Right atrium auricular region (tissue), 2 donors: ENCODE data around the gene GPR17. TPM values are rescaled to one million over a fixed set of nuclear protein-coding genes. Genes with fewer than 3 reads are reported as not detected.

ENCODE experiments used
- DNase-seq: peaks from one replicate; pipeline ENCODE4 v3.0.0-alpha.2; 2019; ENCODE audit warnings: low spot score
- H3K27ac ChIP-seq, 2 donors: fragments of 200-600 bp; sonication (generic); 1 replicate in 1 of 2; 2 replicates in 1 of 2; pipeline ENCODE4 v1.5.1; 2016 to 2019
- H3K27me3 ChIP-seq, 2 donors: fragments of 200-600 bp; sonication (generic); one replicate each; pipeline versions ENCODE4 v1.5.1 to v1.6.0; 2017 to 2019
- H3K36me3 ChIP-seq: fragments of 200-600 bp; sonication (generic); one replicate; pipeline ENCODE4 v1.5.1; 2016
- H3K4me1 ChIP-seq, 2 donors: fragments of 200-600 bp; sonication (generic); one replicate each; pipeline versions ENCODE4 v1.5.1 to v1.6.0; 2017 to 2019
- H3K4me3 ChIP-seq, 2 donors: fragments of 200-600 bp; sonication (generic); 1 replicate in 1 of 2; 2 replicates in 1 of 2; pipeline ENCODE4 v1.5.1; 2017 to 2019; ENCODE audit warnings: mild to moderate bottlenecking in 1 of 2, moderate library complexity in 1 of 2
- H3K9me3 ChIP-seq, 2 donors: fragments of 200-600 bp; sonication (generic); one replicate each; pipeline ENCODE4 v1.5.1; 2019
- total RNA-seq, 2 donors: library from RNA; depleted of rRNA; stranded (reverse); fragments of >200 nt; gene quantifications; one replicate each; pipeline ENCODE4 v1.1.0, GENCODE V29; 2016
- TF ChIP-seq, protein P1 (sequence below), 2 donors: fragments of 200-600 bp; sonication (generic); IDR thresholded peaks; one replicate each; pipeline ENCODE4 v1.5.1; 2019; ENCODE audit warnings: antibody characterized with exemption in 2 of 2

Gene GPR17
- total RNA-seq, 2 donors from 2014 or later, result 0.24 TPM; not detected in 1

DNA sequence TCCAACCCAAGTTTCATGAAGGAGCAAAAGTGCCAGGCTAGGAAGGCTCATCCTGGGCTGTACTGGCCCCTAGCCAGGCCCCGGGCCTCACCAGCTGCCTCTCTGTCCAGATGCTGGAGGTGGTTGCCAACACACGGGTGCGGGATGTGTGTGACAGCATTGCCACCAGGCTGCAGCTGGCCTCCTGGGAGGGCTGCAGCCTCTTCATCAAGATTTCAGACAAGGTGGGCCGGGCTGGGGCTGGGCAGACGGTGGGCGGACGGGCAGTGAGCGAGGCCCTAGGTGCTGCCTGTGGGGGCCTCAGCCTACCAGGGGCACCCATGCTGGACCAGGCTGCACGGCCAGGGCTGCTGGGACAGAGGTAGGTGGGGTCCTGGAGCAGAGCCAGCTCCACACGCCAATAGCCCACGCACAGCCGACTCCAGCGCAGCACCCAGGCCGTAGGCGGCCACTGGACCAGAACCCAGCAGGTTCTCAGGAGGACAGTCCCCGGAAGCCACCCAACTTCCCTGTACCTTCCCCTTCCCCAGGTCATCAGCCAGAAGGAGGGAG, 11.8 kb upstream of the GPR17 start:
- Histone ChIP-seq H3K4me1 (peaks cover 0 to 89% of the 10 kb centered on the region in 2 donors), H3K9me3 (no peaks in the 10 kb centered on the region), H3K4me3 (no peak overlapping the region), H3K27me3 (no peaks in the 10 kb centered on the region), H3K27ac (peak overlapping the region; percentile 8 to 80), H3K36me3 (peaks cover 15% of the 10 kb centered on the region)
- no peak for DNase-seq
- TF ChIP-seq, protein P1, sequence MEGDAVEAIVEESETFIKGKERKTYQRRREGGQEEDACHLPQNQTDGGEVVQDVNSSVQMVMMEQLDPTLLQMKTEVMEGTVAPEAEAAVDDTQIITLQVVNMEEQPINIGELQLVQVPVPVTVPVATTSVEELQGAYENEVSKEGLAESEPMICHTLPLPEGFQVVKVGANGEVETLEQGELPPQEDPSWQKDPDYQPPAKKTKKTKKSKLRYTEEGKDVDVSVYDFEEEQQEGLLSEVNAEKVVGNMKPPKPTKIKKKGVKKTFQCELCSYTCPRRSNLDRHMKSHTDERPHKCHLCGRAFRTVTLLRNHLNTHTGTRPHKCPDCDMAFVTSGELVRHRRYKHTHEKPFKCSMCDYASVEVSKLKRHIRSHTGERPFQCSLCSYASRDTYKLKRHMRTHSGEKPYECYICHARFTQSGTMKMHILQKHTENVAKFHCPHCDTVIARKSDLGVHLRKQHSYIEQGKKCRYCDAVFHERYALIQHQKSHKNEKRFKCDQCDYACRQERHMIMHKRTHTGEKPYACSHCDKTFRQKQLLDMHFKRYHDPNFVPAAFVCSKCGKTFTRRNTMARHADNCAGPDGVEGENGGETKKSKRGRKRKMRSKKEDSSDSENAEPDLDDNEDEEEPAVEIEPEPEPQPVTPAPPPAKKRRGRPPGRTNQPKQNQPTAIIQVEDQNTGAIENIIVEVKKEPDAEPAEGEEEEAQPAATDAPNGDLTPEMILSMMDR (IDR thresholded peaks at IDR 0.05), result no peak

DNA sequence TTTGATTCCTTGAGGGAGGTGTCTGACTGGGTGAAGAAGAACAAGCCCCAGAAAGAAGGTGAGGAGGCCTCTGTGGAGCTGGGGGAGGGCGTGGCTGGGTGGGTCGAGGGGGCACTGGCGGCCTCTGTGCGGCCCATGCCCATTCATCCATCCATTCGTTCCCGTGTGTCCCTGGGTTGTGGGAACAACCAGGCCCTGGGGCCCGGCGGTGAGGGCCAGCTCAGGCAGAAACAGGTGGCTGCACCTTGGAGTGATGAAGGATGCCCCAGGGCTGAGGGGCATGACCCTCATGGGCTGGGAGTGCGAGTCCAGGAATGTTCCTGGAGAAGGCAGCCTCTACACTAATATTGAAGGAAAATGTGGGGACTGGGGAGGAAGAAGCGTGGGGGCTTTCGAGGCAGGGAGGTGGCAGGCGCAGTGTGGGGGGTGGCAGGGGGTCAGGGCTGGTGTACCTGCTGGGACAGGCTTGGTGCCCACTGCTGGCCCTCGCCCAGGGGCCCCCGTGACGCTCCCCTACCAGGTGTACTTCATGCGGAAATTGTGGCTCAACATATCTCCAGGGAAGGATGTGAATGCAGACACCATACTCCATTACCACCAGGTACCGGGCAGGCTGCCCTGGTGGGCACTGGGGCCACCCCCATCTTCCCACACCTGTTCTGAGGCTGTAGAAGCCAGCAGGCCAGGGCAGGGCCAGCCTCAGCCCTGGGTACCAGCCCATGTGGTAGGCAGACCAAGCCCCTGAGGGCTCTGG, 11.2 kb upstream of the GPR17 start:
- TF ChIP-seq, protein P1 (IDR thresholded peaks at IDR 0.05), result no peak
- H3K36me3 ChIP-seq, result peaks cover 21% of the 10 kb centered on the region
- no peaks in the 10 kb centered on the region for H3K9me3 ChIP-seq
- no peaks in the 10 kb centered on the region for H3K27me3 ChIP-seq
- H3K4me3 ChIP-seq, result no peak overlapping the region
- H3K4me1 ChIP-seq, result peaks cover 0 to 93% of the 10 kb centered on the region in 2 donors
- peak overlapping the region; percentile 8 to 80 for H3K27ac ChIP-seq
- no peak for DNase-seq

DNA sequence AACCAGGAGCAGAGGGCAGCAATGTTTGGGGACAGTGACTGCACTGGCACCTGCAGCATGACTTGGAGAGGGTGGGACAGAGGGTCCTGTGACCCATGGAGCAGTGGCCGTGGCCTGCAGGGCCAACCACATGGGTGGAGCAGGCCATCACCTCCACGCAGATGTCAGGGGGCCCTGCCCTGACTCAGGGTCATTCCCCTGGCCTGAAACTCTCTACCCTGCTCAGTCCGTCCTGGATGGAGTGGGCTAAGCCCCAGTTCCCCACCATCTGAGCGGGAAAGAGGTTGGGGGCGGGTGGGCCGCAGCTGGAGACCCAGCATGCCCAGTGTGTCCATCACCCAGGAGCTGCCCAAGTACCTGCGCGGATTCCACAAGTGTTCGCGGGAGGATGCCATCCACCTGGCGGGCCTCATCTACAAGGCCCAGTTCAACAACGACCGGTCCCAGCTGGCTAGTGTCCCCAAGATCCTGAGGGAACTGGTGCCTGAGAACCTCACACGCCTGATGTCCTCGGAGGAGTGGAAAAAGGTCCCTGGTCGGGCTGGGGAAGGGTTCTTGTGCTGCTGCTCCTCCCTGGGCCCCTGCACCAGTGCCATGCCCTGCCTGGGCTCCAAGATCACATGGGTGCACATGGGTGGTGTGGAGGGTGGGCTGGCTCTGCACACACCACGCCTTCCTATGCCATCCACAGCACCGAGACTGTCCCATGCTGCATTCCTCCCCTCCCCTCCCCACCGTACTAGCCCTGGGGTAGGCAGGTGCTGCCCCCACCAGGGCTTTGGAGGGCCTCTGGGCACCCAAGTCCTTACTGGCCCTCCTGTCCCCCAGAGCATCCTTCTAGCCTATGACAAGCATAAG, 10.3 kb upstream of the GPR17 start:
- Histone ChIP-seq H3K4me3 (no peak overlapping the region), H3K27me3 (no peaks in the 10 kb centered on the region), H3K36me3 (peaks cover 29% of the 10 kb centered on the region), H3K4me1 (peaks cover 0 to 96% of the 10 kb centered on the region in 2 donors), H3K27ac (peak overlapping the region; percentile 18 to 80), H3K9me3 (no peaks in the 10 kb centered on the region)
- TF ChIP-seq, protein P1 (IDR thresholded peaks at IDR 0.05), result no peak
- DNase-seq, result no peak

DNA sequence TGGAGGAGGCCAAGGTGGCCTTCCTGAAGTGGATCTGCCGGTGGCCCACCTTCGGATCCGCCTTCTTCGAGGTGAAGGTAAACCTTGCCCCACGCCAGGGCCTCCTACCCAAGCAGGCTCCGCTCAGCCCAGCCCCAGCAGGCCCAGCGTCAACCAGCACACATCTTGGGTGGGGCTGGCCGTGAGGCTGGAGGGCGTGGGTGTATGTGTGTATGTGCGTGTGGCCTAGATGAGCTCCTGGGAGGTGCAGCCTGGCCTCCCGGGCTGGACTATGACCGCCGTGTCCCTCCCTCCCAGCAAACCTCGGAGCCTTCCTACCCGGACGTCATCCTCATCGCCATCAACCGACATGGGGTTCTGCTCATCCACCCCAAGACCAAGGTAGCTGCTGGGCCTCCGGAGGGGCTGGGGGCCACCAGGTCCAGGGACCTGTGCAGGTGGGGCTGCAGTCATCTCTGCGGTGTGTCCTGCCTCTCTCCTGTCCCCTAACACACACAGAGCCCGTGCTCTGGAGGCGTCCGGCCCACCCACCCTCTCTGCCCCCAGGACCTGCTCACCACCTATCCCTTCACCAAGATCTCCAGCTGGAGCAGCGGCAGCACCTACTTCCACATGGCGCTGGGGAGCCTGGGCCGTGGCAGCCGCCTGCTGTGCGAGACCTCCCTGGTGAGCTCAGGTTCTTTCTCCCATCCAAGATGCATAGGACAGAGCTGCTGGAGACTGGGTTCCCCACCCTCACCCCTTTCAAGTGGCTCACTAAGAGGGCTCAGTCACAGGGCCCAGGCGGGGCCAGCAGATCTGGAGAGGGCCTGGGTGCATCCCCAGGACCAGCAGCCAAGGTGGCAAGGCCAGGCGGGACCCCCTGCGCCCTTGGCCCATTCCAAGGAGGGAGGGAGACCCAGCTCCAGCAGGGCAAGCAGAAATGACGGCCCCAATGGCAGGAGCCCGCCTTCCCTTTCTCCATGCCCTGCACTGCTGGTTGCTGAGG, 9.4 kb upstream of the GPR17 start:
- Histone ChIP-seq H3K9me3 (no peaks in the 10 kb centered on the region), H3K27ac (peak overlapping the region; percentile 80 to 89), H3K36me3 (peaks cover 39% of the 10 kb centered on the region), H3K27me3 (no peaks in the 10 kb centered on the region), H3K4me1 (peaks cover 0 to 94% of the 10 kb centered on the region in 2 donors), H3K4me3 (no peak overlapping the region)
- no peak for DNase-seq
- TF ChIP-seq, protein P1 (IDR thresholded peaks at IDR 0.05), result no peak

DNA sequence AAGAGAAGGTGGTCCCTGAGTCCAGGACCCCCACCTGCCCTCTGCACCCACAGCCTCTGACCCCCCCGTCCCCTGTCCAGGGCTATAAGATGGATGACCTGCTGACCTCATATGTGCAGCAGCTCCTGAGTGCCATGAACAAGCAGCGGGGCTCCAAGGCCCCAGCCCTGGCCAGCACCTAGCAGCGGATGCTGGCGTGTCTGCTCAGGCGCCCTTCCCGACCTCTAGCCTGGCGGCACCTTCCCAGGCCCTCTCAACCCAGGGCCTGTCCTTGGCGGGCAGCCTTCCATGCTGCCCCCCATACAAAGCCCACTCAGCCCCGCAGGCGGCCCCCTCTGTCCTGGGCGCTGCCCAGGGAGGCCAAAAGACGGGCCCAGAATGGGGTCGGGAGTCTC, 8.7 kb upstream of the GPR17 start:
- no peak for DNase-seq
- TF ChIP-seq, protein P1 (IDR thresholded peaks at IDR 0.05), result no peak
- H3K9me3 ChIP-seq, result no peaks in the 10 kb centered on the region
- H3K27ac ChIP-seq, result peak overlapping the region; percentile 80 to 89
- H3K4me3 ChIP-seq, result no peak overlapping the region
- H3K36me3 ChIP-seq, result peaks cover 45% of the 10 kb centered on the region
- H3K4me1 ChIP-seq, result peaks cover 0 to 93% of the 10 kb centered on the region in 2 donors
- H3K27me3 ChIP-seq, result no peaks in the 10 kb centered on the region
